Fibroblast of skin of scalp (primary cell): ENCODE results near the gene EPSTI1.

Experiments
- DNase-seq: peaks from one replicate; pipeline ENCODE4 v3.0.0-alpha.2; 2013

Gene EPSTI1

DNA sequence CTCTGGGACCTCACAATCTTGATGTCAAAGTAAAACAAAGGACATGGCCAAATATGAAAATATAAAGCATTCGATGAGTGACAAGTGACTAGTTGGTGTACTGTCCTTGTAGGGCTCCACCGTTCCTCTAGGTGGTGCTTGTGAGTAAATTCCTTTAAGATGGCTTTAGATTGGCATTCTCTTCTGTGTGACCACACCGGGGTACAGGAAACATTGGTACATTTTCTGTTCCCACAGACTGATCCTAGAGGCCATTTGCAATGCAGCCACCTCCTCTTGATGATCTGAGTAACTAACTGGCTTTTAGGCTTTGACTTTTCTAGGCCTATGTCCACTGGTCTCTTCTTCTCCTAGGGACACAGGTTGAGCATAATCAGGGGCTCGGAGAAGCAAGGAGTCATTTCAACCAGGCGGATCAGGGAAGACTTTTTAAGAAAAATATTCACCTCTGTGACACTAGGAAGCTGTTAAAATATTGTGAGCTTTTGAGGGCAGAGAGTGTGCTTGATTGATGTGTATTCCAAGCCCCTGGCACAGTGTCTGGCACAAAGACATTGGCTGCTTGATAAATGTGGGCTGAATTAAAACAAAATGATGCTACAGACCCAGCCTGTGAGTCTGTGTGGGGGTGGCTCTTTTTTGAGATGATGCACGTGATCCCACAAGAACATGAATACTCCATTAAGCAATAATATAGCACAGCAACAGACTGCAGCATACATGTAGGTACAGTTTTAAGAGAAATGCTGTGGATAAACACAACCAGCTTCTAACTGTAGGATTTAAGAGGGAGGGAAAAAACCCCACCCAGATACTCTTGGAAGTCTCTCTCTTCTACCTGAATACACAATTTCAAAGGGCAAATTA is 21.0 kb downstream of the EPSTI1 start:
- DNase-seq = peak; percentile 70

DNA sequence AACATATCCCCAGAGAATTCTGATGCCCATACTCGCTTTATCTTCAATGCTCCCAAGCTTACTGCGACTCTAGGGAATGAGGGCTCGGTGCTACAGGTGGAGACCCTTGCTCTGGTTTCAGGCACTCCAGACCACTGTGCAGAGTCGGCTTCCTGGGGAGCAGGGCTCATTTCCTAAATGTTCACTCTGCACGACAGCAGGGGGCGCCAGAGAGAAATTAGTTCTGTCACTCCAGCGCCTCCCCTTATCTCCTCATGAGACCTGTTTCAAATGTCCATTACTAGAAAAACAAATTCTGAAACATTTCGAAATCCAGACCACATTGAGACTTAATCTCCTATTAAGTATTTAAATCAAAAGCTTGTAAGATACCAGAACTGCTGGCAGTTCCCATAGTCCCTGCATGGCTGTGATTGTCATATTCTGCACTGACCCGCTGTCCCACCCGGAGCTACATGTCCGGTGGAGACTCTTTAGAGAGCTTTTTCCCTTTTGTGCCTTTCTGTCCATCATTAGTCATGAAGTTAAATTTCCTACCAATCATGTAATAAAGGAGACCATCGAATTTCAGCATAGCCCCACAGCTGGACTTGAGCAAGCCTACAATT is 22.4 kb downstream of the EPSTI1 start:
- DNase-seq = peak; percentile 75

DNA sequence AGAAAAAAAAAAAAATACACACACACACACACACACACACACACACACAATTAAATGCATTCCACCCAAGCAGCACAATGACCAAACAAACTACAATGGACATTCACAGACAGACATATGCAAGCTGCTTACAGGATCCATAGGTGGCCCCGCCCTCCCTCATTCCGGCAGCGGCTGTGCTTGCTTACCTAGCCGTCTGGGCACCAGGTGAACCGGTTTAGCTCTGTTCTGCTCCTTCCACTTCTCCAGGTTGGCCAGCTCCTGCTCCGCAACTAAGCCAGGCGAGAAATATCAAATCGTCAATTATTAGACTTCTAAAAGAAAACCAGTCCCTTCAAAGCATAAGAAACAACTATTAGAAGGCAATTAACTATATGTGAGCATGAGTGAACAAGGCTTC is 23.1 kb downstream of the EPSTI1 start:
- no peak for DNase-seq

DNA sequence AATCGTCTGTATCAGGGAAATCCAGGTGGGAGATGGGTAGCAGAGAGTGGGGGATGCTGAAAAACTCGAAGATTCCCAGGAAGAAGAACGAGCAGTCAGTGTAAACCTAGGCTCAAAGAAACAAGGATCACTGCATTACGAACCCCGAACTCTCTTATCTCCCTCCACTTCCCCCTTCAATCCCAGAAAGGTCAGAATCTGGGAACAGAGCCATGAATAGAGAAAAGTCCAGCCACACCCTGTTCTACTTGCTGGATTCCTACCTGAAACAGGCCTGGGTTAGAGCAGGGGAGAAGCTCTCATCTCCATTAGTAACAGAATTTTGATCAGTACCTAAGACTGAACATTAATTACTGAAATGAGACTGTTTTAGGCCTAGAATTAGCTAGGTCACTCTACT is 24.4 kb downstream of the EPSTI1 start:
- DNase-seq = no peak

- no peak for DNase-seq
Measured at GRCh38 chr13:42965281-42965680, 26.8 kb downstream of the EPSTI1 start.

DNA sequence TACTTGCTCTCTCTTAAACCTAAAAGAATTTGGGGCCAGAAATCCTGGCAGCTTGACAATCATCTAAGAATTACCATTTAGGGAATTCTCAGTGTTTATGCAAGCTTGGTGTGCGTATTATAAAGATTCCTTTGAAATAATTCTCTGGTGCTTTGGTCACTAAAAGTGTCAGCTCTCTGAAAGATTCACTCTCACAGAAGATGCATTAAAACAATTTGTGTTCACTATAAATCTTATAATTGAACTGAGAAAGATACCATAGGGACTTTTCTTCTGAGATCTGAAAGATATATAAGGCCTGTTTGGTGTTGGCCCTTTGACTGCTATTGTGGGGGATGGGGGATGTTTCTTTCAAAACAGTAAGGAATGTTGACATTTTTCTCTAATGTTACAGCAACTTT is 27.3 kb downstream of the EPSTI1 start:
- DNase-seq = peak; percentile 95

DNA sequence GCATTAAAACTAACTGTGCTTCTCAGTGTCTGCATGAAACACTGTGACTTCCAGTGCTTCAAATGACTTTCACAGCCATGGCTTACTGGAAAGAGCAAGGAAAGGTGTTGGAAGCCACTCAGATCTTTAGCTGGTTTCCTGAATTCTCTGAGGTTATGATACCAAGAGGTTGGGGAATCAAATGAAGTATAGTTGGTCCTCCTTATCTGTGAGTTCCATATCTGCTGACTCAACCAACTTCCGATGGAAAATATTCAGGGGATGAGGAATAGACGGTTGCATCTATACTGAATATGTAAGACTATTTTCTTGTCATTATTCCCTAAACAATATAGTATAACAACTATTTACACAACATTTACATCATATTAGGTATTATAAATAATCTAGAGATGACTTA is 32.4 kb downstream of the EPSTI1 start:
- DNase-seq = no peak

DNA sequence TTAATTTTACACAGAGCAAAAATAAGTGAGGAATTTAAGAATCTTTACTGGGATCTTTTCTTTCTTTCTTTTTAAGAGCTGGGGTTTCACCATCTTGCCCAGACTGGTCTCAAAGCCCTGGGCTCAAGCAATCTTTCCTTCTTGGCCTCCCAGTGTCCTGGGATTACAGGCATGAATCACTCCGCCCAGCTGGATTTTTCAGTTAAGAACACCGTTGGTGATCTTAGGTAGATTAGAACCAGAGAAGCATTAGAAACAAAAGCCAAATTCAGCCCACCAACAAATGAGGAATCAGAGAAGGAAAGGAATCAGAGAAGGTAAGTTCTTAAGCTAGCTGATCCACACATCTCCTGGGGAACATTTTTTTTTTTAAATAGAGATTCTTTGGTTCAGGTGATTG is 34.2 kb downstream of the EPSTI1 start:
- no peak for DNase-seq

GRCh38 chr13:42950181-42950580 is 41.9 kb downstream of the EPSTI1 start:
- no peak for DNase-seq

DNA sequence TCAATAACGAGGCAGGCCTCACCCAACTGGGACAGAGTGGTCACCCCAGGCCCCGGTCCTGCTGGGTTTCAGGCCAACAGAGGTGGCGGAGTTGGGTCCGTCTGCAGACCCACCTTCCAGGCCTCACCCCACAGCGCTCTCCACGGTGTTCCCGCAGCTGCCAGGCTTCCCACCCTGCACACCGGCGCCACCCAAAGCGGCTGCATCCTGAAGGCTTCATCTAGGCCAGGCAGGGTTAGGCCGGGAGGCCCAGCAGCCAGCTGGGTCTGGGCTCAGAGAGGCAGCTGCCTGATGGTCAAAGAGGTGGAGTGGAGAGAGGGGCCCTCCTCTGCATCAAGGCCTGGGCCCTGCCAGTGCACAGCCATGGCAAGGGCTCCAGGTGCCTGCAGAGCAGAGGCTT is 44.1 kb downstream of the EPSTI1 start:
- no peak for DNase-seq

- DNase-seq = peak; percentile 24
Measured at GRCh38 chr13:42946927-42947326, 45.1 kb downstream of the EPSTI1 start.

DNA sequence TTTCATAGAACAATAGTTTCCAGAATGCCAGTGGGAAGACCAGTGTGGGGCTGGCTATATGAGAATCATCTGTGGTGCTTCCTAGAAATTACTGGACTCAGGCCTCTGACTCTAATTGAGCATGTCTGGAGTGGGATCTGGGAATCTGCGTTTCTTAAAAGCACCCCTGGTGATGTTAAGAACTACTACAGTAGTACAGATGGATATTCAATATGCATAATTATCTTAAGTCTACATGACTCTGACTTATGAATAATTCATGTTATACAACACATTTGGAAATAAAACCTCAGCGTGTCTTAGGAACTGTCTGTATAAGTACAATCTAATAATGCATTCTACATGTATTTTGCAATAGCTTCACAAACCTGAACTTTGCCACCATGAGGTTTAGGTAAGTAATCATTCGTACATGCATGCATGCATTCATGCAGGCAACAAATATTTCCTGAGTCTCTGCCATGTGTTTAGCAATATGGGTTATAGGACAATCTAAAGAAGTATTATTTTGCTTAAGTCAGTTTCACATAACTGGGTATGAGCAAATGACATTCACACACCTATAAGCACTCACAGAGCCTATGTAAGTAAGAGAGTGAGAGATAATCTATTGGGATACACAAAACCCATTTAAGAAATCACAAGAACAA is 62.0 kb downstream of the EPSTI1 start:
- DNase-seq = no peak

DNA sequence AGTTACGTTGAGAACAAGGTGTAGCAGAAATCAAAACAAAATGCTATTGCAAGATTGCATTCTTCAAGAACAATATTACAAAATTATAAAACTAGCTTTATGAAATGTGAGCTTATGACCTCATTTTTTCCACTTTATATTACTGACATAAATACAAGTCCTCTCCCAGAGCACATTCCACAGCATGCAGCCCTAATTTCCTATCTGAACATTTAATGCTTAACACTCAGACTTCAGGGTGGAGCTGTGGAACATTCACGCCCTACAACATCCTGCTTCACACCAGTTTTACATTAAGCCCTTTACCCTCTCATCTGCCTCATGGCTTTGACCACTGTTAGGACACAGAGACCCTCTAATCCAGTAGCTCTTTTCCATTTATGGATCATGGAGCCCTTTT is 65.5 kb downstream of the EPSTI1 start:
- peak; percentile 51 for DNase-seq

DNA sequence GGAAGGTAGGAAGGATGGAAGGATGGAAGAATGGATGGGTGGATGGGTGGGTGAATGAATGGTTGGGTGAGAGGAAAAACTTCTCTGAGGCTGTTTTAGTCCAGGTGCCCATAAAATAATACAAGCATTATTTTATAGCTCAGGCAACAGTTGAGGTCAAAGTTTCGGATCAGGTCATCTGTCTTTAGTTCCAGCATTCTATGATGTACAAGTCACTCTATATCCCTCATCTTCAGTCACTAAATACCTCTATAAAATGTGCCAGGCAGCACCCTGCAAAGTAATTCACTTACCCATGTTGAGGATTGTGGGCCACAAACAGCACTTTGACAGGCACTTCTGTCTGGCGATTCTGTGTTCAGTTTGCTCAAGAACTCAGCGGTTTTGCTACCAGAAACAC is 66.0 kb downstream of the EPSTI1 start:
- DNase-seq = no peak

- DNase-seq = no peak
Measured at GRCh38 chr13:42925626-42926025, 66.4 kb downstream of the EPSTI1 start.

DNA sequence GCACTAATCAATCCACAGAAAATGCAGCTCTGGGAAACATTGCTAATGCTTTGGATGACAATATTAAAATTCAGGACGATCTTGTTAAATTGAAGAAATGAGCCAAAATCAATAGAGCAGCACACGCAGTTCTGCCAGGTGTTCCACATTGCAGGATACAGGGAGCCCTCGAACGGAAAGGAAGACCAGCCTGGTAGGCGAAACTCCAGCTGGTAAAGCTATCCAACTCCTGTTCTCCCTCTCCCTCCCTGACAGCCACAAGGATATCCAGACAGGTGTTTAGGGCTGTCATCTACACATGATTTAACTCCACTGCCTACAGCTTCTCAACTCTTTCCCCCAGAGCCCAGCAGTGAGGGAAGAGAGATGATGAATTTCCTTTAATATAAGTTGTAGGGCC is 67.7 kb downstream of the EPSTI1 start:
- no peak for DNase-seq

GRCh38 chr13:42907745-42908144 is 84.3 kb downstream of the EPSTI1 start:
- no peak for DNase-seq

DNA sequence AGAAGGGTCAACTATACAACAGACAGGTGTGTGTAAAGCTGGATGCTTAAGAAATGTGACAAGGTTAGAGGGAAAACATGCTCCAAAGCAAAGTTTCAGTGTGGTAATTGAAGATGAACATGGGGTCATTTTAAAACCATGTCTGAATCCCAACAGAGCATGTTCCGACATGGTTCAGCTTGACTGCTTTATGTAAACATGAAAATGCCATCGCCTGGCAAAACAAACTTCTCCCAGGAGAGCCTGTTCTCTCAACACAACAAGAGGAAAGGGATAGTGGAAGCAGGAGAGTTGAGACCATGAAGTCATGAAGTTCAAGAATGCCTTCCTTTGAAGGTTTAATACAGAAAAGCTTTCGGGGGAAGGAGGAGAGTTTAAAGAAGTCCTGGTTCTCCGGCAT is 85.8 kb downstream of the EPSTI1 start:
- DNase-seq = no peak

DNA sequence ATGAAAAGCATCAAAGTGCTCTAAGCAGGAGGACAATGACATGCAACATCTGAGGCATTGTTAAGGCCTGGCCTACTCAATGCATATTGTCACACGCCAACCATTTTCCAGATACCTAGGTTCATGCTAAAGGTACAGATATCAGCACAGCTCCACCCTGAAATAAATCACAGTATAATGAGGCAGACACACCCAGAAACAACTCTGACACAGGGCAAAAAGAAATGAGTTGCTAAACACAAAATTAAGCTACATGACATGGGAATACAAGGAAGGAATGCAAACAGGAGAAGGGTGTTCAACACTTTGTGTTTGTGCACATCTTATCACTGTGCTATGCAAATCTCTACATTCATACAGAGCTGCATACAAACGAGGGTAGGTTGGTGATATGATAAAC is 86.5 kb downstream of the EPSTI1 start:
- DNase-seq = no peak

- DNase-seq = no peak
Measured at GRCh38 chr13:42899266-42899665, 92.8 kb downstream of the EPSTI1 start.

GRCh38 chr13:42895776-42896175 is 96.3 kb downstream of the EPSTI1 start:
- DNase-seq = no peak

DNA sequence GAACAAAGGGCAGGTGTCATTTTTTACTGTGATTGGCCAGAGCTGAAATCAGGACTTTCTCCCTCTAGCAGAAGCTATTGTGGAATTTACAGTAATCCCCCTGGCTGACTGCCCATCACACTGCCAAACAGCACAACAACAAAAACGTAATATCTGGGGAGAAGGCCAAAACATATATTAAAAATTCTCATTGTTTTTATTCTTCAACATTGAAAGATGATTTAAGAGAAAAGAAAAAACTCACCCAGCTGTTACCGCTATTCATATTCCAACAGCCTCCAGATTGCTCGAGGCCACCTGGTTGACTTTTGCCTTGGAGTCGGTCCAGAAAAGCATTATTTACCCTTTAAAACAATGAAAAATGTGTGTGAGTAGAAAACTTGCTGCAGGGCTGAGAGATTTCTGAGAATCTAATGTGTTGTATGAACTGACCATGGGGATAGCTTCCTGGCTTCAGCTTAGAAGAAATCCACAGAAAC is 97.2 kb downstream of the EPSTI1 start:
- DNase-seq = peak; percentile 76

GRCh38 chr13:42893214-42893671 is 98.8 kb downstream of the EPSTI1 start:
- peak; percentile 73 for DNase-seq

DNA sequence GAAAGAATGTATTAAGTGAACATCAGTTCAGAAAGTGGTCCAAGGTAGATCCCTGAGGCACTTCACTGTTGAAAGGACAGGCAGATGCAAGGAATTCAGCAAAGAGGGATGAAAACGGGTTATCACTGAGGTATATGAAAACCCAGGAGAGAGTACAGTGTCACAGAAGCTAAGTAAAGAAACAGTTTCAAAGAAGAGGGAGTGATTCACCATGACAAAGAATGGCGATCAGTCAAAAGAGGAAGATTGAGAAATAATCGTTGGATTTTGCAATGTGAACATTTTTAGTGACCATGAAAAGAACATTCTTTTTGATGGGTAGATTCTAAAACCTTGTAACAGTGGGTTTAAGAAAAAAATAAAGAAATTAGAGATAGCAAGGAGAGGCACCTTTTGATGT is 99.3 kb downstream of the EPSTI1 start:
- DNase-seq = peak; percentile 36
